HCT116 (cell line): ENCODE results near the gene GPAT3.

ENCODE experiments used
- CEBPB ChIP-seq: IDR thresholded peaks from 2 replicates; pipeline ENCODE4 v1.6.1; 2012; ENCODE audit warnings: low read depth
- CTCF ChIP-seq, 3 experiments: fragments of 200-600 bp in 1 of 3; sonication (generic) in 1 of 3; IDR thresholded peaks in 2 of 3; conservative IDR thresholded peaks in 1 of 3; 2 replicates each; pipeline ENCODE4 v1.5.1; 2012 to 2017; ENCODE audit warnings: low read depth in 2 of 3, low read length in 2 of 3, antibody characterized with exemption in 1 of 3, borderline replicate concordance in 1 of 3, control low read depth in 1 of 3, mild to moderate bottlenecking in 1 of 3, mixed read lengths in 1 of 3, mixed run types in 1 of 3, moderate library complexity in 1 of 3; ENCODE audit not compliant: insufficient read depth in 1 of 3
- EZH2 ChIP-seq: fragments of 200-600 bp; sonication (generic); IDR thresholded peaks from 2 replicates; pipeline ENCODE4 v1.6.1; 2017; ENCODE audit warnings: antibody characterized with exemption, mixed run types
- EZH2phosphoT487 ChIP-seq: fragments of 200-600 bp; IDR thresholded peaks from 2 replicates; pipeline ENCODE4 v1.6.1; 2018; ENCODE audit warnings: antibody characterized with exemption, borderline replicate concordance
- FOSL1 ChIP-seq: IDR thresholded peaks from 2 replicates; pipeline ENCODE4 v1.6.1; 2012; ENCODE audit warnings: low read depth
- JUND ChIP-seq: IDR thresholded peaks from 2 replicates; pipeline ENCODE4 v1.6.1; 2012
- POLR2A ChIP-seq: IDR thresholded peaks from 2 replicates; pipeline ENCODE4 v1.7.0; 2011; ENCODE audit warnings: borderline replicate concordance; ENCODE audit not compliant: insufficient read depth, insufficient read length; ENCODE audit errors: extremely low read depth
- POLR2AphosphoS5 ChIP-seq: IDR thresholded peaks from 2 replicates; pipeline ENCODE4 v1.6.1; 2011; ENCODE audit warnings: mild to moderate bottlenecking, low read depth, low read length, moderate library complexity
- RAD21 ChIP-seq: IDR thresholded peaks from 2 replicates; pipeline ENCODE4 v1.6.1; 2012; ENCODE audit warnings: low read depth, mild to moderate bottlenecking
- SP1 ChIP-seq: IDR thresholded peaks from 2 replicates; pipeline ENCODE4 v1.6.1; 2012; ENCODE audit warnings: low read depth
- YY1 ChIP-seq: IDR thresholded peaks from 2 replicates; pipeline ENCODE4 v1.6.1; 2011; ENCODE audit warnings: low read length, low read depth, moderate library complexity, mild to moderate bottlenecking; ENCODE audit not compliant: insufficient replicate concordance; ENCODE audit errors: extremely low read depth
- ZNF274 ChIP-seq: fragments of 200-500 bp; sonication (Bioruptor generic); IDR thresholded peaks from 2 replicates; pipeline ENCODE4 v1.6.1; 2014; ENCODE audit warnings: mild to moderate bottlenecking, low read depth, low read length, inconsistent platforms
- TF ChIP-seq, protein P1 (sequence below): IDR thresholded peaks from 2 replicates; pipeline ENCODE4 v1.6.1; 2012; ENCODE audit warnings: low read depth

- TF ChIP-seq CTCF (IDR thresholded peaks at IDR 0.05 in 2 of 3, conservative IDR thresholded peaks at IDR 0.05 in 1 of 3; ENCODE audit: borderline replicate concordance in 1 of 3, insufficient read depth in 1 of 3, low read depth in 2 of 3, low read length in 2 of 3) (no peak), POLR2A (no peak), ZNF274 (no peak), FOSL1 (no peak), EZH2phosphoT487 (no peak), CEBPB (no peak), POLR2AphosphoS5 (no peak), EZH2 (no peak), YY1 (no peak), SP1 (no peak), JUND (no peak), RAD21 (no peak)
- TF ChIP-seq, protein P1, sequence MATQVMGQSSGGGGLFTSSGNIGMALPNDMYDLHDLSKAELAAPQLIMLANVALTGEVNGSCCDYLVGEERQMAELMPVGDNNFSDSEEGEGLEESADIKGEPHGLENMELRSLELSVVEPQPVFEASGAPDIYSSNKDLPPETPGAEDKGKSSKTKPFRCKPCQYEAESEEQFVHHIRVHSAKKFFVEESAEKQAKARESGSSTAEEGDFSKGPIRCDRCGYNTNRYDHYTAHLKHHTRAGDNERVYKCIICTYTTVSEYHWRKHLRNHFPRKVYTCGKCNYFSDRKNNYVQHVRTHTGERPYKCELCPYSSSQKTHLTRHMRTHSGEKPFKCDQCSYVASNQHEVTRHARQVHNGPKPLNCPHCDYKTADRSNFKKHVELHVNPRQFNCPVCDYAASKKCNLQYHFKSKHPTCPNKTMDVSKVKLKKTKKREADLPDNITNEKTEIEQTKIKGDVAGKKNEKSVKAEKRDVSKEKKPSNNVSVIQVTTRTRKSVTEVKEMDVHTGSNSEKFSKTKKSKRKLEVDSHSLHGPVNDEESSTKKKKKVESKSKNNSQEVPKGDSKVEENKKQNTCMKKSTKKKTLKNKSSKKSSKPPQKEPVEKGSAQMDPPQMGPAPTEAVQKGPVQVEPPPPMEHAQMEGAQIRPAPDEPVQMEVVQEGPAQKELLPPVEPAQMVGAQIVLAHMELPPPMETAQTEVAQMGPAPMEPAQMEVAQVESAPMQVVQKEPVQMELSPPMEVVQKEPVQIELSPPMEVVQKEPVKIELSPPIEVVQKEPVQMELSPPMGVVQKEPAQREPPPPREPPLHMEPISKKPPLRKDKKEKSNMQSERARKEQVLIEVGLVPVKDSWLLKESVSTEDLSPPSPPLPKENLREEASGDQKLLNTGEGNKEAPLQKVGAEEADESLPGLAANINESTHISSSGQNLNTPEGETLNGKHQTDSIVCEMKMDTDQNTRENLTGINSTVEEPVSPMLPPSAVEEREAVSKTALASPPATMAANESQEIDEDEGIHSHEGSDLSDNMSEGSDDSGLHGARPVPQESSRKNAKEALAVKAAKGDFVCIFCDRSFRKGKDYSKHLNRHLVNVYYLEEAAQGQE, result no peak
Observed at GRCh38 chr4:83613023-83613422, 77.1 kb downstream of the GPAT3 start.
